Measurements from ENCODE around the gene STARD13. TPM values are rescaled to one million over a fixed set of nuclear protein-coding genes. Genes with fewer than 3 reads are reported as not detected.

The STARD13 gene
- total RNA-seq, 1 experiment from 2014 or later, result 2.1 TPM

- WGBS (ENCODE audit: extremely low coverage, insufficient read length, low lambda C conversion rate), result no CpG with 5 or more reads among the region's 4 CpGs
- Histone ChIP-seq H3K27me3 (ENCODE audit: insufficient read depth, low read length) (no peaks in the 10 kb centered on the region), H3K23me2 (ENCODE audit: insufficient read length, low read depth, low read length, poor library complexity, severe bottlenecking) (no peaks in the 10 kb centered on the region), H3K56ac (ENCODE audit: insufficient read length, low read depth, low read length) (no peak overlapping the region), H3K79me1 (ENCODE audit: insufficient read depth, low read depth, low read length, poor library complexity, severe bottlenecking) (no peaks in the 10 kb centered on the region), H3K9me3 (ENCODE audit: control insufficient read depth, low read depth, low read length) (no peaks in the 10 kb centered on the region), H3K23ac (ENCODE audit: insufficient read length, low read depth, low read length) (no peak overlapping the region), H2AK5ac (ENCODE audit: insufficient read length, low read length) (no peak overlapping the region), H3K27ac (ENCODE audit: insufficient read length, low read depth, low read length) (no peak overlapping the region), H3K14ac (ENCODE audit: insufficient read depth, low read length) (no peak overlapping the region), H4K91ac (ENCODE audit: insufficient read length, low read depth, low read length) (no peak overlapping the region), H3K9ac (ENCODE audit: extremely low read depth, insufficient read length, low read length) (no peak overlapping the region), H2BK5ac (ENCODE audit: insufficient read length, low read length) (no peak overlapping the region), H4K5ac (ENCODE audit: insufficient read length, low read depth, low read length) (no peak overlapping the region), H3T11ph (ENCODE audit: low read length) (no peak overlapping the region), H2BK15ac (ENCODE audit: low read depth, low read length) (no peak overlapping the region), H3K4me1 (ENCODE audit: insufficient read depth, low read length) (no peaks in the 10 kb centered on the region), H4K8ac (replicated peaks; ENCODE audit: insufficient read length, low read depth, low read length) (no peak overlapping the region), H3K79me2 (ENCODE audit: insufficient read depth, low read length) (no peaks in the 10 kb centered on the region), H3K18ac (ENCODE audit: insufficient read length, low read depth, low read length) (no peak overlapping the region), H2BK12ac (ENCODE audit: insufficient read length, low read depth, low read length) (no peak overlapping the region), H4K20me1 (ENCODE audit: control insufficient read depth, insufficient read depth, insufficient read length) (no peaks in the 10 kb centered on the region), H2BK20ac (ENCODE audit: low read depth, low read length, poor library complexity, severe bottlenecking) (no peak overlapping the region), H3K4ac (ENCODE audit: low read depth, low read length) (no peak overlapping the region), H3K4me2 (ENCODE audit: insufficient read depth, insufficient read length, low read length) (no peak overlapping the region), H2BK120ac (ENCODE audit: low read depth, low read length, poor library complexity, severe bottlenecking) (no peak overlapping the region), H2AFZ (ENCODE audit: low read length) (no peak overlapping the region)
- no peak for DNase-seq
- Mint-ChIP-seq H3K4me1 (no peaks in the 10 kb centered on the region), H3K27ac (no peak overlapping the region), H3K36me3 (ENCODE audit: insufficient read depth in 1 of 3, low read depth in 3 of 3) (no peaks in the 10 kb centered on the region), H3K9me3 (peaks cover 0 to 2% of the 10 kb centered on the region in 2 experiments; a peak in 2 of 5 replicates), H3K27me3 (ENCODE audit: low read depth) (no peaks in the 10 kb centered on the region), H3K4me3 (no peak overlapping the region)
- TF ChIP-seq CTCF (conservative IDR thresholded peaks at IDR 0.05), result no peak
Measured at GRCh38 chr13:33145667-33146066, 139.9 kb downstream of the STARD13 start.

Measured in H9 (cell line).